GM21619 (cell line): ENCODE measurements around the gene MYH2.
"Not testable (repeated sequence)": the region's sequence is repeated elsewhere in the genome, so short reads cannot be mapped to it uniquely, and the experiment has no call there.

ENCODE experiments used
- ATAC-seq: cut with Tn5 transposase; IDR thresholded peaks from one replicate; pipeline ENCODE4 v1.9.1; 2021; ENCODE audit not compliant: unreplicated experiment

MYH2 gene

DNA sequence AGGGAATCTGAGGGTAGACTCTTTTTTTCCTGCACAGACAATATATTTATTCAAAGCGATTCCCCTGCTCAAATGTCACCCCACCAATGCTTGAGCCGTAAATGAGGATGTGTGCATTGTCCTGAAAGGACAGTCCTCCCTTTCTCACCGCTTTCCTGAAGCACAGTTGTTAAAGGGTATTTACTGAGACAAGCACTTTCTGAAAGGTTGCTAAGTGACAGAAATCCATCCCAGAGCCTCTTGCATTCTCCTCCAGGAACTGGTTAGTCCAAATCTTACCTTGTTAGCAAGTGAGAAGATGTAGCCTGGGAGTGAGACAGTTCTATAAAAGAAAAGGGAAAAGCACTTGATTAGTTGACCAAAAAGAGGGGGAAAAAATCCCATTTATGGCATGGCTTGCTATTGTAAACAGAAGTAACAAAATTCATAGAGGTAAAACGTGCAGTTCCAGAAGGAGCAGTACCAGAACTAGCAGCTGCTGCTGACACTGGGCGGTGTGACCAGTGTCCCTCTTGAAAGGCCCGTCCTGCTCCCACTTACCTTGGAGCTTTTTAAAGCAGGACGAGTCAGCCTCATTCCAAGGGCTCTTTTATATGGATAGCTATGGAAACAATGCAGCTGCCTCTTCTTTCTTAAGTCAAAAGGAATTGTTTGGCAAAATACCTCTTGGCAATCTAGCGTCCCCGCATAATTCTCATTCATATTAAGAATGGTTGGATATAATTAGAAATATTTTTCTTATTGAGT, at the start of gene MYH2:
Gene MYH2 (minus strand): TSS at position 563 of the 747 bp plus-strand sequence. CDS start 1,738 bp downstream, outside the sequence.
- ATAC-seq, result no peak

DNA sequence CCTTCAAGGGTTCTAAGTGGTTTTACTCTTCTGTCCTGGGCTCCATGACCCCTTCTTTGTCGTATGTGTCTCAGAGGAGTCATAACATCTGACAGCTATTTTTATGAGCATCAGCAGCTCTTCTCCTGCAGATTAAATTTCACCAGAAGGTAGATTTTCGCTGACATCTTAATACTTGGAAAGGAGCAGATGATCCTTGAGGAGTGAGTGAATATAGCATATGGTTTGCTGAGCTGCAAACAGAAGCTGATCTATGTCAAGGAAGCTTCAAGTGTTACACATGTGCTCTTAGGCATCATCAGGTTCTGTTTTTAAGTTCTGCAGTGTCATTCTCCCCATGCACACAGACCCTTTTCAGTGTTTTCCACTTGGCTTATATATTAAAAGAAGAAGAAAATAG, 49.2 kb upstream of the MYH2 start:
- no peak for ATAC-seq

DNA sequence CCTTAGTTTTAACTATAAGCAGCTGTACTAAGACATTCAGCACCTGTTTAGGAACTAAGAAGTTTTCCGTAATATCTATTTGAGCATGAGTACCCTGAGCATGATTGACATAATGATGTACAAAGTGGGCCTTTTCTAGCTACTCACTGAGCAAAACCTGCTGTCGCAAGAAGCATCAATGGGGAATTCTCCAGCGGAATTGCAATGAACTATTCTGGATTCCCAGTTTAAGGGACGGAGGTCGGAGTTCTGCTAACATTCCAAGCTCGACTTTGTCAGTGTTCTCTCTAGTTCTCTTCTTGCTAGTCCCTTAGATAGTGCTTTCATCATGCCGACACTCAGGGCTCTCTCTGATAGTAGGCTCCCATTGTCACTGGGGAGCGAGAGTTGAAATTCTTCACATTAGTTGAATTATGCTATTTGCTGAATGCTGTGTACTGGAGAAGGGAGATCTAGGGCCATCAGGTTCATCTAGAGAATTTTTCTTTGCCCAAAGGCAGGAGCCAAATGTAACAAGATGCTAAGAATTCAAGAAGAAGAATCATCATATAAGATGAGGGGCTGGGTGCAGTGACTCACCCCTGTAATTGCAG, 40.2 kb upstream of the MYH2 start:
- no peak for ATAC-seq

DNA sequence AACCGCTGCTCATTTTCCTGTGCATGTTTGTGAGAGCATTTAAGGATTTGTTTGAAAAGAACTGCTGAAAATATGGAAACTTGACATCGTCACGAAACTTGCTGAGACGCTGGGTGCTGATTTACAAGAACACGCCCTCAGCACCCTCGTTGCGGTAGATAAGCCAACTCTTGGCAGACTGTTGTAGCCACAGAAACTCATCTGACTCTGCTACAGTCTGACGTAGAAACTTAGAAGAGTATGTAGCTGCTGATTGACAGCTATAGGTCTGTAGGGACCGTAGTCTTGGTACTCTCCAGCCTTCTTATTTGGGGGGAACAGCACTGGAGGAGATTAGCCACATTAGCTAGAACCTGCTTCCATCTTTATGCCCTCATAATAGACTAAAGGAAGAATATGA, 36.1 kb upstream of the MYH2 start:
- no peak for ATAC-seq

DNA sequence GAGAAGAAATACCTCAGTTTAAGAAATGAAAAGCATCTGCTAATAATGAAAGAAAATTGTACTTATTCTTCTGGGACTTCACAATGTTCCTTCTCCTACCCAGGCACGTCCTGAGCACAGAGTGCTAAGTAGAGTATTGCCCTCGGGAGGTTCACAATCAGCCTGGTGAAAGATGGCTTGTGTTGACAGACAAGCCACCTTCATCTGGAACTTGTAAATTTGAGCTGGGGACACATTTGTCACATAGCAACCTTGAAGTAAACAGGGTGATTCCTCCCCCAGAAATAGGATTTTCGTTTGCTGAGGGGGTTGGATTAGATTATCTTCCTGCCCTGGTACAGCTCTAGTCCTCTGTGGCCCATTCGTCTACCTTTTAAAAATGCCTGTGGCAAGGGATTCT, 34.4 kb upstream of the MYH2 start:
- ATAC-seq, result no peak

DNA sequence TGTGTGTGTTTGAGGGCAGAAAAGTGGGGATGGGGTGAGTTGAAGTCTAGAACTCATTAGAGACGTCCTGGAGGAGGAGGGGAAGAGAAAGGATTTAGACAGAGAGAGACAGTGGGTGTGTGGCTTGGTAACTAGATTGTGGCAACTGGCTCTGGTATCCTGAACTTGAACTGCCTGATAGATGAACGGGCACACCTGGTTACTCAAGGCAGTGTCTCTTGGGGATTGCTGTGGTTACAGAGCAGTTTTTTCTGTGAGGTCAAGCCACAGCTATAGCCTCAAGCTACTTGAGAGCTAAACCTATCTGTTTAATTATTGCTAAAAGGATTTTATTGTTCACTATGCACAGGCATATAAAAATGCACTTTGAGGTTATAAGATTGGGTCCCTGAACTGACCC, 29.8 kb upstream of the MYH2 start:
- peak; percentile 79 for ATAC-seq

DNA sequence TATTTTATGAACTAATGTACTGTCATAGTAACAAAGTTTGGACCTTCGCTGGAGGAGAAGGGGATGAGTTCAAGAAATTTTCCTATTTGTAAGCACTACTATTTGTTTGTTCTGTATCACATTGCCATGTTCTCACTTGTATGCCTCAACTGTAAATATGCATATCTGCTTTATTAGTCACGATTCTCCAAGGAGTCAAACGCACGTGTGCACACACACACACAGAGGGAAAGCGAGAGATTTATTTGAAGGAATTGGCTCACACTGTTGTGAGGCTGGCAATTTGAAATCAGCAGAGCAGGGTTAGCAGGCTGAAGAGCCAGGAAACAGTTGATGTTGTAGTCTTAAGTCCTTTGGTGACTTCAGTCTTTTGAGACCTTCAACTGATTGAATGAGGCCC, 24.9 kb upstream of the MYH2 start:
- no peak for ATAC-seq

DNA sequence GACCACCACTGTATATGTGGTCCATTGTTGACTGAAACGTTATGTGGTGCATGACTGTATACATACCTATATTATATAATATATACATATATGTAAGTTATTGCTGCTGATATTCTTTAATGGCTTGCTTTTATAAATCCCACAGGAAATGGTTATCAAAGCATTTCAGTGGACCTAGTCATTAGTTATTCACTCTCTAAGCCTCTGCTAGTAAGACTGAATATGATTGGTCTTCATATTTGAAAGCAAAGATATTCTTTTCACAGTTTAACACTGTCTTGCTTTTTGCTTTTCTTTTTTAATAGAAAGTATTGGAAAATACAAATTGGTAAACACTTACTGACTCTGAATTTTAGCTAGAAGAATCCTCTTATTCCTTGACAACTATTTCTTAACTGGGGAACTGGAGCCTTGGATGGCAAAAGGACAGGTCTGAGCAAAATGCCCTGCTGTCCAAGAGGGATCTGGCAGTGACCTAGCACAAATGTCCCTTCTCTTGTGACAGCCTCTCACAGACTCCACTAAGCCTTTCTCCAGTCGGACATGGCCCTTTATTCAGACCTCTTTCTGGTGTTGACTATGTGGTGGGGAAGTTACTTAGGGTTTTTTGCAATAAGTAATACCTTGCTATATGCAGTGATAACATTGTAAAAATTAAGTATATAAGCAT, 14.7 kb upstream of the MYH2 start:
- ATAC-seq, result no peak

DNA sequence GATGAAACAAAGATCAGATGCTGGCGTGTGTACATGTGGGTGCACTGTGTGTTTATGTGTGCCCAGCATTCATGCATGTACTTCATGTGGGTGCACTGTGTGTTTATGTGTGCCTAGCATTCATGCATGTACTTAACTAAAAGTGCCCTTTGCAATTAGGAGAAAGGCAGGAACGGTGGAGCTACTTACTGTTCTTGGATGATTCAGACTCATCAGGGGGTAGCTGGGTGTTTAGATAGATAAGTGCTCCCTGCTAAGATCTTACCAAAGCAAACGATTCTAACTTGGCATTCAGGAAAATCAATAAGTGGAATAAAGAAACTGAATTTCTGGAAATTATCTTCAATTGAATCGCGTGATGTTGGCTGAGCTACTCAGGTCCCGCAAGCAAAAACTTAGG, 8.6 kb upstream of the MYH2 start:
- ATAC-seq, result no peak

DNA sequence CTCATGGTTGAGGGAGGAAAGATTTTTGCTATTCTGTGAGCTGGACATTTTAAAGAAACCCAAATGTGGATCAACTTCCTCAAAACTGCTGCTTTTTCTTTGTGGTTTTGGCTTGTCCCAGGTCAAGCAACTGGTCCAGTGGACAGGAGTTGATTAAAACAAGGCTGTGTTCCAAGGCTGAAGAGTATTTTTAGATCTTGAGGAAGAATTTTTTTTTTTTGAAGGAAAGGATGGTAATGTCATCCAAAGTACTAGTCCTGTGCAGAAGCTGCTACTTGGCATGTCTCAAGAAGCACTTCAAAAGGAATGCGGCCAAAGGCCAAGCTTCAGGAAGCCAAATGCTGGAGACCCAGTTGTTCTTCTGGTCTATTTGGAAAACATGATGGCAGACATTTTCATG, 8.0 kb upstream of the MYH2 start:
- no peak for ATAC-seq

DNA sequence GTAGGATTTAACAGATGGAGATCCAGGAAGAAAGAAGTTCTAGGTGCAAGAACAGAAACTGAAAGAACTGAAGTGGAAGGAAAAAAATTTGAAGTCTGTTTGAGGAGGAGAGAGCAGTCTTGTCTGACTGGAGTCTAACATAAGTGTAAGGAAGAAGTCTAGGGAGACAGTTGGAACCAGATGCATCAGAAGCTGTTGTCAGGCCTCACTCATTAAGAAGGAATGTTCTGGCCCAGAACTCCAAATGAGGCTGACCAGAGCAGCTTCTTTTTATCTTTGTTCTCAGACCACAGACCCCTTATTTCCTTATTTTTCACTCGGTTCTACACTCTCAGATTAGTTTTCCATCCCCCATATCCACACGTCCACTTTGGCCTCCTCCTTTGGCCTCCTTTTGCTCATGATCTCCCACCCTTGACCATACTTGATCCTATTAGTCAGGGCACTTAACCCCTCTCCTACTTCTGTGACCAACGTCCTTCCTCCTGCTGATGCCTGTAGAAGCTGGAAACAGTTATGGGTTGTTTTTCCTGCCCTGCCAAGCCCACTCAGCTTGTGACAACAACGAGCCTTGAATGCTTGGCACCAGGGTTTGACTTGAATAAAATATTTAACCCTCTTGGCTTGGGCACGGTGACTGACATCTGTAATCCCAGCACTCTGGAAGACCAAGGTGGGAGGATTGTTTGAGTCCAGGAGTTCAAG, 7.0 kb upstream of the MYH2 start:
- ATAC-seq, result no peak

DNA sequence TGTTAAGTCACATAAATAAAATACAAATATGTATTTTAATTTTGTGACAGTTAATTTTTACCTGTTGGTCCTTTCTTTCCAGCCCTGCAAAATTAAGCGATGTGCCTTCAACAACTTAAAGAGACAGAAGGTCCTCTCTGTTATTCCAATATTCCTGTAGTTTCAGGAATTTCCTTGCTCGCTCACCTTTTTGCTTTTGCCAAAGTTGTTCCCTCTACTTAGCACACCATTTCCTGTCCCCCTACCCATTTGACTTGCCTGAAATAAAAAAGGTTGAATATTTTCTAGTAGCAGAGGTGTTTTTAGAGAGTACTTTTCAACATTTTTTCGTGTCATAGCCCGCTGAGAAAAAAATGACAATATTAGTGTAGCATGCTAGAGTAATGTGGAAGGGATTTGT, 556 bp upstream of the MYH2 start:
- ATAC-seq, result no peak

DNA sequence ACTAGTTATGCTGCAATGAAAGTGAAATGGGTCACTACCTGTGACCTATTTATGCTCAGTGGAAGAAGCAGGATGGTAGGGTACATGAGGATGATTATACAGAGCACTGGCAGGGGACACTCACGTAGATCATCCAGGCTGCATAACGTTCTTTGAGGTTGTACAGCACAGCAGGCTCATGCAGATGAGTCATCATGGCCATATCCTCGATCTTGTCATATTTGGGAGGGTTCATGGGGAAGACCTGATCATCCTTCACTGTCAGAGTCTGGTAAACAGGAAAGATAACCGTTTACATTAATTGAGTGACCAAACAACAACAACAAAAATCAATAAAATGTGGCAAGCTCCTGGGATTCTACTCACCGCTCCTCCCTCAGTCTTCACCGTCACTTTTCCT, 2.1 kb downstream of the MYH2 start:
- no peak for ATAC-seq

DNA sequence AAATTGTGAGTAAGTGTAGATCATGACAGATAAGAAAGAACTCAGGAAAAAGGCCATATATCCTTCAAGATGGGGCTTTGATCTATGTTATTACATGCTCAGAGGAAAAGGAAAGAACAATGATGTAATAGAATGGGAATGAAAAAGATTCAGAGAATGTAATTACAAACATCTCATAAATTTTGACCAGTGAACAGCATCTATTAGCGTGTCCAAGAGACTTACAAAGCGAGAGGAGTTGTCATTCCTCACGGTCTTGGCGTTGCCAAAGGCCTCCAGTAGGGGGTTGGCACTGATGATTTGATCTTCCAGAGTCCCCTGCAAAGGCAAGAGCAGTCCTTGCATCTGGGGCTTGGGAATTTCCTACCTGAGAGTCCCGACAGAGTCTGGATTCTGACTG, 6.0 kb downstream of the MYH2 start:
- not testable (repeated sequence) for ATAC-seq

DNA sequence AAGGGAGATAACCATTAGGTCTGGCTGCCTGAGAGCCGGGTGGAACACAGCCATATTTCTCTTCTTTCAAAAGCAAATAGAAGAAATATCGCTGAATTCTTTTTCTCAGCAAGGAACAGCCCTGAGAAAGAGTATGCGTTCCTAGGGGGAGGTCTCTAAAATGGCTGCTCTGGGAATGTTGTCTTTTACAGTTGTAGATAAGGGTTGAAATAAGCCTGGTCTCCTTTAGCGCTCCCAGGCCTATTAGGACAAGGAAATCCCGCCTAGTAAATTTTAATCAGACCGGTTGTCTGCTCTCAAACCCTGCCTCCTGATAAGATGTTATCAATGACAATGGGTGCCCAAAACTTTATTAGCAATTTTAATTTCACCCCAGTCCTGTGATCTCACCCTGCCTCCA, 8.3 kb downstream of the MYH2 start:
- not testable (repeated sequence) for ATAC-seq

DNA sequence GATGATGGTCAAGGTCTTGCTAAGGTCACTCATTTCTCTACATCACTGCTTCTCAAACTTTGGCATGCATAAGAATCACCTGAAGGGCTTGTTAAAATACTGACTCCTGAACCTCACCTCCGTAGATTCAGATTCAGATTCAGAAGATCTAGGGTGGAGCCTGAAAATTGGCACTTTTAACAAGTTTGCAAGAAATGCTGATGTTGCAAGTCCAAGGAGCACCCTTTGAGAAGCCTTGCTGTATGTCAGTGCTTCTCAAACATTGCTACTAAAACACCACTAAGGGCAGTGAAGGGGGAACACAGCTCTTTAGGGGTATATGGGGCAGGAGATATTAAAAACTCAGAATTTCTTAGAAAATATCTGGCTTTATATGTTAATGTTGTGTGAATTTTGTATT, 17.4 kb downstream of the MYH2 start:
- ATAC-seq, result no peak

DNA sequence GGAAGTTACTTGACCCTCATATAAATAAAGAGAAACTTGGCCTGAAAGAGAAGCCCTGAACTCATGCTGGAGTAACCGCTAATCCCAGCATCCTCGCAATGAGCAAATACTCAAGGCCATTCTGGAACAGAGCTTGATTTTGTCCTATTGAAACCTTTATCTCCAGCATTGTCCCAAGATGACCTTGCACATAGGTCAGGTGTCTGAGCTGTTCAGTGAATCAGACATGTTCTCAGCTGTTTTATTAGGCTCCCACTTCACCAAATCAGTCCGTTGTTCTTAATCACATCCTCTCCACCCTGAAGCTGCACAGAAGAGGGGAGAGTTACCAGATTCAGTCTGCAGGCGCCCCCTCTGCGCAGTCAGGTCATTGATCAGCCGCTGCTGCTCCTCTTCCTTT, 22.0 kb downstream of the MYH2 start:
- ATAC-seq, result no peak

DNA sequence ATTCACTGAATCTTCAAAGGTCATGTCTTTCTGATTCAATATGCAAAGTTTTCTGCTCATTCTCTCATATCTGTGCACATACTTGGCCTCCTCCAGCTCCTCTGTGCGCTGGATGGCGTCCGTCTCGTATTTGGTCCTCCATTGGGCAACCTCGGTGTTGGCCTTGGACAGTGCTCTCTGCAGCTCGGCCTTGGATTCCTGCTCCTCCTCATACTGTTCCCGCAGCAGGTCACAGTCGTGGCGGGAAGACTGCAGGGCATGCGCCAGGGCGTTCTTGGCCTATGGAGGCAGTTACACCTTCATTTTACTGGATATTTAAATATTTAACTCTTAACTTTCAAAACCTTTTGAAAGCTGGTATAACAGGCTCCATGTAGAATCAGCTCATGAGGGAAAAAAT, 22.9 kb downstream of the MYH2 start:
- no peak for ATAC-seq

DNA sequence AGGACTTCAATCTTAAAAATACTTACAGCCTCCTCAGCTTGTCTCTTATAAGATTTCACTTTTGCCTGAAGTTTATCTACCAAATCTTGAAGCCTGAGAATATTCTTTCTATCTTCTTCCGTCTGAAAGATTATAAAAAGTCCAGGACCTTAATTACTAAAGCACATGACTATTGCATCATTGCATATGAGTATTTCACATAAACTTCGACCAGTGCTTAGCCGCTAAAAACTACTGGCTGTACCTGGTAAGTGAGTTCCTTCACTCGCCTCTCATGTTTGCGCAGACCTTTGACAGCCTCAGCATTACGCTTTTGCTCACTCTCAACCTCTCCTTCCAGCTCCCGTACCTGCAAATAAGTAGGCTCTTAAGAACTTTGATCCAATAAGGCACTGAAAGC, 26.4 kb downstream of the MYH2 start:
- no peak for ATAC-seq

DNA sequence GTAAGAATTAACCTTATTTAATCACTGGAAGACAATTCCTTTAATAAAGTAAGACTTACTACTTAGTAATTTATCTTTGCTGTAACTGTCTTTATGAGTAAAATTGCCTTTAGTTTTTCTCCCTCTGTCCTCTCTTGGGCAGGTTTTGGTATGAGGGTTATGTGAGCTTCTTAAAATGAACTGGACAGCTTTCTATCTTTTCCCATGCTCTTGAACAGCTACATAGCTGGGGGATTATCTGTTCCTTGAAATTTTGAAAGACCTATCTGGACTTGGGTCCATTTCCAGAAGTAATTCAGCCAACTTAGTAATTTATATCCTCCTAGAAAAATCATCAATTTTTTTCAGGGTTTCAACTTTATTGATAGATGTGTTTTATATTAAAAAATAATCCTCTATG, 27.5 kb downstream of the MYH2 start:
- no peak for ATAC-seq

DNA sequence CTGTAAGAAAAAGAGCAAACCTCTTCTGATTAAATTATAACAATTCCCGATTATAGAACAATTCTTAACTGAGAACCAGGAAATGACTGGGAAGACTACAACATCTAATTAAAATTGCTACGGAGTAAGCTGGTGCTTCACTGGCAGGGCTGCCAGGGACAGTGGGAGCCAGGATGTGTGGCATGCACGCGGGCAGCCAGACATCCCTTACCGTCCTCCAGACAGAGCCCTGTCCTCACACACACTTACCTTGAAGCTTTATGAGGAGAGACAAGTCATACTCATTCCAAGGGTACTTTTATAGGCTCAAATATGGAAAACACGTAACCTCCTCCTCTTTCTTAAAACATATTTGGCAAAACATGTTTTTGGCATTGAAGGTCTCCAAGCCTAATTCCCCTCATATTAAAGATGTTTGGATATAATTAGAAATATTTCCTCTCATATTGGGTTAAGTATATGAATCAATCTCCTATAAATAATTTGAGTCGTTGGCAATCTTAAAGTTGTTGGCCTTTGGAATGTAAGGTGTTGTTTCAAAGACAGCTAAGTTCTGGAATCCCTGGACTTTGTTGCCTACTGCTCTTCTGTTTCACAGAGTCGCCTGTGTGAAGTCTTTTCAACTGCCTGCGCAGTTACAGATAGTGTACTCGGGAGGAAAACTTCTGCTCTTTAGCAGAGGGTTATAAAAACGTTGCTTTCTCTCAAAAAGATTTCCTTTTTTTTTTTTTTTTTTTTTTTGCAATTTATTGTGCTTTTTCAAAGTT, 31.0 kb downstream of the MYH2 start, which contains the start of gene MYH1:
Gene MYH1 (minus strand): TSS at position 272 of the 767 bp plus-strand sequence. CDS start 1,900 bp downstream, outside the sequence.
- no peak for ATAC-seq
